Parathyroid adenoma (tissue), 2 donors: ENCODE data around the gene HOXC12.

ENCODE experiments used
- H2AFZ ChIP-seq: fragments of 300-600 bp; sonication (generic); one replicate; pipeline ENCODE4 v1.7.0; 2017; ENCODE audit warnings: antibody characterized with exemption, mild to moderate bottlenecking
- H3K27ac ChIP-seq: fragments of 300-600 bp; sonication (generic); one replicate; pipeline ENCODE4 v1.7.0; 2017
- H3K27me3 ChIP-seq: fragments of 300-600 bp; sonication (generic); one replicate; pipeline ENCODE4 v1.7.0; 2017; ENCODE audit warnings: low read length; ENCODE audit not compliant: control insufficient read depth, insufficient read depth
- H3K36me3 ChIP-seq: fragments of 300-600 bp; sonication (generic); one replicate; pipeline ENCODE4 v1.7.0; 2017; ENCODE audit warnings: low read length; ENCODE audit not compliant: control insufficient read depth, insufficient read depth
- H3K4me1 ChIP-seq: fragments of 300-600 bp; sonication (generic); one replicate; pipeline ENCODE4 v1.7.0; 2017; ENCODE audit warnings: control low read depth
- H3K4me2 ChIP-seq: fragments of 300-600 bp; sonication (generic); one replicate; pipeline ENCODE4 v1.7.0; 2017; ENCODE audit warnings: low read length
- H3K4me3 ChIP-seq: fragments of 300-600 bp; sonication (generic); one replicate; pipeline ENCODE4 v1.7.0; 2017; ENCODE audit warnings: low read depth, low read length
- H3K79me2 ChIP-seq: fragments of 300-600 bp; sonication (generic); one replicate; pipeline ENCODE4 v1.7.0; 2017; ENCODE audit warnings: control low read depth
- H3K9ac ChIP-seq: fragments of 300-600 bp; sonication (generic); one replicate; pipeline ENCODE4 v1.7.0; 2017; ENCODE audit warnings: mild to moderate bottlenecking
- H3K9me3 ChIP-seq: fragments of 300-600 bp; sonication (generic); one replicate; pipeline ENCODE4 v1.7.0; 2017; ENCODE audit warnings: low read length; ENCODE audit not compliant: control insufficient read depth
- CTCF ChIP-seq: fragments of 300-600 bp; sonication (generic); IDR thresholded peaks from one replicate; pipeline ENCODE4 v1.7.0; 2017; ENCODE audit warnings: antibody characterized with exemption, mild to moderate bottlenecking
- donor health status: primary hyperparathyroidism.

HOXC12 gene

GRCh38 chr12:53989227-53990113 lies 34.8 kb downstream of the HOXC12 start:
- no peak overlapping the region for H3K27ac ChIP-seq
- no peak overlapping the region for H3K4me2 ChIP-seq
- H3K4me1 ChIP-seq = no peaks in the 10 kb centered on the region
- no peak overlapping the region for H3K9ac ChIP-seq
- H2AFZ ChIP-seq = no peak overlapping the region
- TF ChIP-seq CTCF = no peak
- no peak overlapping the region for H3K4me3 ChIP-seq
- H3K36me3 ChIP-seq = no peaks in the 10 kb centered on the region
- H3K27me3 ChIP-seq = peaks cover 38% of the 10 kb centered on the region
- no peaks in the 10 kb centered on the region for H3K79me2 ChIP-seq
- H3K9me3 ChIP-seq = no peaks in the 10 kb centered on the region

GRCh38 chr12:53990311-53991076 lies 35.8 kb downstream of the HOXC12 start:
- Histone ChIP-seq H3K79me2 (no peaks in the 10 kb centered on the region), H3K27ac (no peak overlapping the region), H3K9me3 (no peaks in the 10 kb centered on the region), H3K4me2 (no peak overlapping the region), H3K27me3 (peaks cover 42% of the 10 kb centered on the region), H2AFZ (no peak overlapping the region), H3K4me1 (no peaks in the 10 kb centered on the region), H3K4me3 (no peak overlapping the region), H3K36me3 (no peaks in the 10 kb centered on the region), H3K9ac (no peak overlapping the region)
- no peak for TF ChIP-seq CTCF

GRCh38 chr12:53991077-53991460 lies 36.4 kb downstream of the HOXC12 start:
- H3K9ac ChIP-seq = no peak overlapping the region
- no peaks in the 10 kb centered on the region for H3K79me2 ChIP-seq
- no peak overlapping the region for H3K4me3 ChIP-seq
- H2AFZ ChIP-seq = no peak overlapping the region
- H3K9me3 ChIP-seq = no peaks in the 10 kb centered on the region
- no peak overlapping the region for H3K27ac ChIP-seq
- no peak for TF ChIP-seq CTCF
- no peaks in the 10 kb centered on the region for H3K4me1 ChIP-seq
- H3K27me3 ChIP-seq = peaks cover 40% of the 10 kb centered on the region
- H3K36me3 ChIP-seq = no peaks in the 10 kb centered on the region
- no peak overlapping the region for H3K4me2 ChIP-seq

GRCh38 chr12:53992377-53992889 lies 37.7 kb downstream of the HOXC12 start:
- Histone ChIP-seq H3K27ac (no peak overlapping the region), H3K4me2 (no peak overlapping the region), H2AFZ (no peak overlapping the region), H3K79me2 (no peaks in the 10 kb centered on the region), H3K4me3 (no peak overlapping the region), H3K9me3 (no peaks in the 10 kb centered on the region), H3K4me1 (no peaks in the 10 kb centered on the region), H3K9ac (no peak overlapping the region), H3K27me3 (peaks cover 42% of the 10 kb centered on the region), H3K36me3 (no peaks in the 10 kb centered on the region)
- TF ChIP-seq CTCF = no peak
